NK-92 (cell line): ENCODE measurements around the gene VKORC1.

Source experiments
- DNase-seq: peaks from one replicate; lab custom pipeline; 2025; ENCODE audit not compliant: unreplicated experiment; lab: John Stamatoyannopoulos, UW

The VKORC1 gene

DNA sequence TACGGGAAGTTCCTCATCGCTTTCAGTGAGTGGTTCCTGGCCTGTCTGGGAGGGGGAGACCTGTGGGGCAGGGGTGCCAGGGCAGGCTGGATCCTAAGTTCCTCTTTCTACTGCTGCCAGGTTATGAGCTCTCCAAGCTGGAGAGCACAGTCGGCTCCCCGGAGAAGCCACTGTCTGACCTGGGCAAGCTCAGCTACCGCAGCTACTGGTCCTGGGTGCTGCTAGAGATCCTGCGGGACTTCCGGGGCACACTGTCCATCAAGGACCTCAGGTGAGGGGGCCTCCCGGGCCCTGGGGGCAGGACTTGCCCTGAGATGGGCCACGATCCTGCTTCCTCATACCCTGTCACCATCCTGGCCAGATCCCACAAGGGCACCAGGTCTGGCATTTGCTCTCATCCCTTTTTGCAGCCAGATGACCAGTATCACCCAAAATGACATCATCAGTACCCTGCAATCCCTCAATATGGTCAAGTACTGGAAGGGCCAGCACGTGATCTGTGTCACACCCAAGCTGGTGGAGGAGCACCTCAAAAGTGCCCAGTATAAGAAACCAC, 35.8 kb upstream of the VKORC1 start:
- DNase-seq, result no peak

DNA sequence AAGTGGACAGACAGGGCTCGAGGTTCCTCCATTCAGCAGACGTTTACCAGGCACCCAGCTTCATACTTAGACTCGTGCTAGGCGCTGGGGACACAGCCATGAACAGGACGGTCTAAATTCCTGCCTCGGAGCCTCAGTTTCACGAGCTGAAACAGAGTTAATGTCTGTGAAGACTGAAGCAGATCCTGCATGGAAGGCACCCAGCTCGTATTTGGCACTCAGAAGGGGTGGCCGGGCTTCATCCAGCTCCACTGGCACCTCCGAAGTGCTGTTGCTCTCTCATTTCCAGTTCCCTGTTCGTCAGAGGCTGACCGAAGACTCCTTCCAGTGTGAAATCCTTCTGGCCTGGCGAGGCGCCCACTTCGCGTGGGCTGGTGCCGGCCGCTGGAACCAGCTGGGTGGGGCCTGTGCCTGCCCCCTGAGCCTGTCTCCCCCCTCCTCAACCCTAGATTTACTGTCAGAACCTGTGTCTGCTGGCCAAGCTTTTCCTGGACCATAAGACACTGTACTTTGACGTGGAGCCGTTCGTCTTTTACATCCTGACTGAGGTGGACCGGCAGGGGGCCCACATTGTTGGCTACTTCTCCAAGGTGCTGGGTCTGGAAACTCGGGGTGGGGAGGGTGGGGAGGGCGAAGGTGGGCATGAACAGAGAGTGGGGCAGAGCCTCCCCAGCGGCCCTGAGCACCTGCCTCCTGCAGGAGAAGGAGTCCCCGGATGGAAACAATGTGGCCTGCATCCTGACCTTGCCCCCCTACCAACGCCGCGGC, 35.2 kb upstream of the VKORC1 start:
- DNase-seq, result no peak

DNA sequence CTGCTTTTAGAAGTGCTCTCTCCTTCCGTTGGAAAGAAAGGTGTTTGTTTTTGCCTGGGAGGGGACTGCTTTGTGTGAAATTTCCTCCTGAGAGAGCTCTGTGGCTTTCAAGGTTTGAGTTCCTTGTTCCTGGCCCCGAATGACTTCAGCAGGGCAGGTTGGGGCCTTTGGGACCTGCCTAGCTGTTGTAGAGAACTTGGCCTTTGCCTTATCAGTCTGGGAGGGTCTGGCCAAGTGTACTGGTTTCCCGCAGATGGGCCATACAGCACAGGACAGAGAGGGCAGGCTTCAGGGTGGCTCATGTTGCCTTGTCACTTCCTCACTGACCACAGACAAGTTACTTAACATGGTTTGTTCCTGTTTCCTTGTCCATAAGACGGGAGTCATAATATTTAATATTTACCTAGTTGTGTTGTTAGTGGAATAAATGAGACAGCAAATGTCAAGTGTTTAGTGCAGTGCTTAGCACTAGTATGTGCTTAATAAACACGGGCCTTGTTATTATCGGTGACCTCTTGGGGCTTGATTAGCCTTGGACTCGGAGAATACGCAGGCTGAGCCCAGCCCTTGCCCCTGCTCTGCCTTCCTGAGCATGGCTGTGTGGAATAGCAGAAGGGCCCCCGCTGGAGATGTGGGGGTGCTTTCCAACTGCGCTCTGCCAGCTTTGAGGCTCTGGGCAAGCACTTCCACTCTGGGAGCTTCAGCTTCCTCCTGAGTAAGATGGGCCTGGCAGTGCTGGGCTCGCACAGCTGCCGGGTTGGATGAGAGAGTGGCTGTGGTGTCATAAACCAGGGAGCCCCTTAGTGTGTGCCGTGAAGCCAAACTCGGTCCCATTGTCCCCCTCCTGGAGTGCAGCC, 34.3 kb upstream of the VKORC1 start:
- DNase-seq, result no peak

DNA sequence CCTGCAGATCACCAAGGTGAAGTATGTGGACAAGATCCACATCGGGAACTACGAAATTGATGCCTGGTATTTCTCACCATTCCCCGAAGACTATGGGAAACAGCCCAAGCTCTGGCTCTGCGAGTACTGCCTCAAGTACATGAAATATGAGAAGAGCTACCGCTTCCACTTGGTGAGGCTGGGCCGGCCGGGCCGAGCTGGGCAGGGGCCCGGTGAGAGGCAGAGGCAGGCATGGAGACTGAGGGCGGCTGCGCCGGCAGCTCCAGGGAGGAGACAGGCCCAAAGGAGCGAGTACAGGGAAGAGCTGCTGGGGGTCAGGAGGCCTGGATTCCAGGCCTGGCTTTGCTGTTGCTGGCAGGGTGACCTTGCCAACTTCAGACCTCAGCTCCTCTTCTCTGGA, 32.6 kb upstream of the VKORC1 start:
- no peak for DNase-seq

DNA sequence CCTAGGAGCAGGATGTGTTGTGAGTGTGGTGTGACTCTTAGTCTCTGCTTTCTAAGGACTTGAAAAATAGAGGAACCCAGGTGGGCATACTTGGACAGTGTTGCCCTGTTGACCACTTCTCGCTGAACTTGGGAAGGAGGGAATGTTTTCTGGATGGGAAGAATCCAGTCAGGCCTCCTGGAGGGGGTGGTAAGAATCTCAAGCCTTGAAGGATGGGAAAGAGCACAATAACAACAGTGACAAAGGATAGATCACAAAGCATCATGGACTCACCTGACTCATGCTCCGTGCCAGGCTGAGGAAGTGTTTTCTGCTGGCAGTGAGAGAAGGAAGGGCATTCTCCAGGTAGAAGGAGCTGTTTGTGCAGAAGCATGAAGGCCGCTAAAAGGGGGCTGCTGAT, 31.2 kb upstream of the VKORC1 start:
- no peak for DNase-seq

DNA sequence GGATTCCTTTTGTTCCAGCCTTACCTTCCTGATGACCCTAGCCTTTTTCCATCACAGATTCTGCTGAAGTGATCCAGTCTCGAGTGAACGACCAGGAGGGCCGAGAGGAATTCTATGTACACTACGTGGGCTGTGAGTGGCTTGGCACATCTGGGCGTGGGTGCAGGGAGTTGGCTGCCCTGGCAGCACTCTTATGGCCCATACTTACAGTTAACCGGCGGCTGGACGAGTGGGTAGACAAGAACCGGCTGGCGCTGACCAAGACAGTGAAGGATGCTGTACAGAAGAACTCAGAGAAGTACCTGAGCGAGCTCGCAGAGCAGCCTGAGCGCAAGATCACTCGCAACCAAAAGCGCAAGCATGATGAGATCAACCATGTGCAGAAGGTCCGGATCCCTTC, 25.5 kb upstream of the VKORC1 start:
- no peak for DNase-seq

DNA sequence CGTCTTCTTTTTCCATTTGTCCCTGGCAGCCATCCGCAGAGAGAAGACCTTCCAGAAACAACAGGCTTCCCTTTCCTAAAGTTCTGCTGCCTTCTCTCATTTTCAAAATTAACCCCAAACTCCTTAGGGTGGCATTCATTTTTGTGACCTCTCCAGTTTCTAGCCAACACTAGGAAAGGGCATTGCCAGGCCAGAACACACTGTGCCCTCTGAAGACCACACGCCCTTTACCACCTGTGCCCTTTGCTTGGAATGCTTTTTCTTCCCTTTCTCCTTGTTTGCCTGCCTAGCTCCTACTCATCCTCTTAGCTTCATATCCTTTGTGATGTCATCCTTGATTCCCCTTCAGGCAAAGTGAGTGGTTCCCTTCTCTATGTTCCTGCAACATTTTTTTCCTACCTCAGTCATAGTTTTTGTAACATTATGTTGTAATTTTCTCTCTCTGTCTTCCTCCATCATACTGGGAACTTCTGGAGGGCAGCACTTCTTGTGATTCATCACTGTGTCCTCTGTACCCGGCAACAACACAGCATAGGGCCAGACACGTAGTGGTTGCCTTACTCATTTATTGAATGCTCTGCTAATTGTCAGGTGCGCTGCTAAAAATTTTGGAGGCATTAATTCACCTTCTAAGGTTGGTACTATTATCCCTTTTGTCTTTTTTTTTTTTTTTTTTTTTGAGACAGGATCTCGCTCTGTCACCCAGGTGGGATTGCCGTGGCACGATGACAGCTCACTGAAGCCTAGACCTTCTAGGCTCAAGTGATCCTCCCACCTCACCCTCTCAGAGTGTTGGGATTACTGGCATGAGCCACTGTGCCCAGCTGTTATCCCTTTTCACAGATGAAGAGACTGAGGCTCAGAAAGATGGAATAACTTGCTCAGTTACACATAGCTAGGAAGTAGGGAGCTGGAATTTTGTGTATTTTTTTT, 23.9 kb upstream of the VKORC1 start:
- DNase-seq, result no peak

DNA sequence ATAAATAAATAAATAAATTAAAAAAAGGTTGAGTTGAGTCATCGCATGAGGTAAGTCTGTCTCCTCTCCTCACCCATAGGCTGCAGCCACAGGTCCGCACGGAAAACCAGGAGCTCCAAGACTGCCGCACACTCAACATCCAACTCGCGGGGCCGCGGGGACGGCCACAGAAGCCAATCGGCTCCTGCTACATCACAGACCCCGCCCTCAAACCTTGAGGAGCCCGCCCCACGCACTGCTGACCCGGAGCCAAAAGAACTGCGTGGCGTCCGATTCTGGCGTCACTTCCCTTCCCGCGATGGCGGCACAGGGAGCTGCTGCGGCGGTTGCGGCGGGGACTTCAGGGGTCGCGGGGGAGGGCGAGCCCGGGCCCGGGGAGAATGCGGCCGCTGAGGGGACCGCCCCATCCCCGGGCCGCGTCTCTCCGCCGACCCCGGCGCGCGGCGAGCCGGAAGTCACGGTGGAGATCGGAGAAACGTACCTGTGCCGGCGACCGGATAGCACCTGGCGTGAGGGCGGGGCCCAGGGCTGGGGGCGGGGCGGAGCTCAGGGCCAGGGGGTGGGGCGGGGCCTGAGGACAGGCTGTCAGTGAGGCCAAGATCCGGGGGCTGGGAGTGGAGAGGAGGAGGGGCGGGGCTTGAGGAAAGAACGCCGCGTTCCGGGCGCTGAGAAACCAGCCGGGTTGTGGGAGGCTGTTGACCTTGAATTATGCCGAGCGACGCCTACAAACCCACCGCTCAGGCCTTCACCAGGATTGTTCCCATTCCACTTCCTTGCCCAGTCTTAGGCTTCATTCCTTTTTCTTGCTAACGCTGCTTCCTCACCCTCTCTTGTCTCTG, 23.0 kb upstream of the VKORC1 start, which contains the start of gene KAT8:
TSS of gene KAT8 (plus strand) at position 281 of the 839 bp plus-strand sequence. CDS start at position 299, 18 bp downstream.
- DNase-seq, result peak; percentile 81

DNA sequence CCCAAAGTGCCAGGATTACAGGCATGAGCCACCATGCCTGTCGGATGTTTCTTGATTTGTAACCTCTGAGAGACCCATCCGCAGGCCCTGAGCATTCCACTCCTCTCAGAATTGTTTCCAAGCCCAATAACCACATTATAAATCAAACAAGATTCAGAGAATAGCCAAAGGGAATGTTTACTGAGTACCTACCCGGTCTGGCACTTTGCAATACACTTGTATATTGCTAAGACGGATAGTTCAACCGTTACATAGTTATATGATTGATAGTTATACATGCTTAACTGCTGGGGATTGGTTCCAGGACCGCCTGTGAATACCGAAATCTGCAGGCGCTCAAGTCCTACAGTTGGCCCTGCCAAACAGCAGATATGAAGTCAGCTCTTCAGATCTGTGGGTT, 19.9 kb upstream of the VKORC1 start:
- no peak for DNase-seq

DNA sequence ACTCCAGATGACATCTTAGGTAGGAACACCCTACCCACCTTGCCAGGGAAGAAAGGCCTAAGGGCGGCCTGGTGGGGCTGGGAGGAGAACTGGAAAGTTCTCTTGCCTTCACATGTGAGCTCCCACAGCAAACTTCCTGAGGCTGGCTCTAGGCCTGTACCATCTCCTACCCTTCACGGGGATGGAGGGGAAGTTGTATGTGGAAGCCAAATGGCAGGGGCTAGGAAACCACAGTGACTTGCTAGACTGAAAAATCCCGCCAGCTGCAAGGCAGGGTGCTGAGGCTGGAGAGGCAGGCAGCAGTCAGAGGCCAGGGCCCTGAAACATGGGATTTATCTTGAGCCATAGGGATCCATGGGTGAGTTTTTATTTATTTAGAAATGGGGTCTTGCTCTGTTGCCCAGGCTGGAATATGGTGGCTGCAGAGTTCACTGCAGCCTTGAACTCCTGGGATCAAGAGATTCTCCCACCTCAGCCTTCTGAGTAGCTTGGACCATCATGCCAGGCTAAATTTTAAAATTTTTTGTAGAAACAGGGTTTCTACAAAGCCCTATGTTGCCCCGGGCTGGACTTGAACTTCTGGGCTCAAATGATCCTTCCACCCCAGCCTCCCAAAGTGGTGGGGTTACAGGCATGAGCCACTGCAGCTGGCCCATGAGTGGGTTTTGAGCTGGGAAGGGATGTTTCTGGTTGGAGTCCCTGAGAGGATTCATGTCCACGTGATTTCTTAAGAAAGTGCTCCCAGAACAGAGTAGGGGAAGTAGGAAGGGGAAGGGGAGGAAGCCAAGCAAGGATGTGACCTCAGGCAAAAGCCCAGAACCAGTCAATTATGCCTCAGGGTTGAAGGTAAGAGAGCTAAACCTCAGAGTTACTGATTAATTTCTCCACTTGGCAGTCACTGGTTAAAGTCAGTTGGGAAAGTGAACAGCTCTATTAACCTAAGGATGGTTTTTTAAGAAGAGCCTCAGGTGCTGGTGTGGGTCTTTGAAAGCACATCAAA, 18.8 kb upstream of the VKORC1 start:
- no peak for DNase-seq

DNA sequence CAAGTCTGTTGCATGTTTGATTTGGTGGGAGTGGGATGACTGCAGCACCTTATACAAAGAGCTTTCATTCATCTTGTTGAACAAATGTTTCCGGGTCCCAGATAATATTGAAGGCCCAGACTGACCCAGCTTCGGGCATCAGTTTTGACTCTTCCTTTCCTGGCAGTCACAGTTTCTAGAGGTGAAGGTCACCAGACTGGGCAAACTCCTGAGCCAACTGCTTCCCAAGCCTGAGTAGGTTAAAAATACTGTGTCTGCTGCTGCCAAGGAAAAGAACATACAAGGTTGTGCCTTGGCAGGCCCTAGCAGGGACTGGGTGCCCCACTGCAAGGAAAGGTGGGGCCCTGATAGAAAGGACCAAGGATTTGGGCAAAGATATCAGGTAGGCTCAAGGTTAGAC, 18.1 kb upstream of the VKORC1 start:
- DNase-seq, result no peak

DNA sequence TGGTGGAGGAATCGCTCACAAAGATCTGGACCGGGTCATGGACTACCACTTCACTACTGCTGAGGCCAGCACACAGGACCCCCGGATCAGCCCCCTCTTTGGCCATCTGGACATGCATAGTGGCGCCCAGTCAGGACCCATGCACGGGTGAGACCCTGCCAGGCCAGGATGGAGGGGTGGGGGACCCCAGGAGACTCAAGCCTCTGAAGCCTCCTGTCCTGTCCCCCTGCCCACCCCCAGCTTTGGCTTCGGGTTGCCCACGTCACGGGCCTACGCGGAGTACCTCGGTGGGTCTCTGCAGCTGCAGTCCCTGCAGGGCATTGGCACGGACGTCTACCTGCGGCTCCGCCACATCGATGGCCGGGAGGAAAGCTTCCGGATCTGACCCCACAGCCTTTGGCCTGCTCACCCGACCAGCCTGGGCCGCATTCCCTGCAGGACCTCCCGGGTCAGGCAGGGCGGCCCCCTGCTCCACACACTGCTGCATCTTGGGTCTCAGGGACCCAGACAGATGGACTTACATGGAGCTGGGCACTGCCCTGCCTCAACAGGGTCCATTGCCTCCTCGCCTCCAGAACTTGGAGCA, 17.4 kb upstream of the VKORC1 start:
- DNase-seq, result no peak

DNA sequence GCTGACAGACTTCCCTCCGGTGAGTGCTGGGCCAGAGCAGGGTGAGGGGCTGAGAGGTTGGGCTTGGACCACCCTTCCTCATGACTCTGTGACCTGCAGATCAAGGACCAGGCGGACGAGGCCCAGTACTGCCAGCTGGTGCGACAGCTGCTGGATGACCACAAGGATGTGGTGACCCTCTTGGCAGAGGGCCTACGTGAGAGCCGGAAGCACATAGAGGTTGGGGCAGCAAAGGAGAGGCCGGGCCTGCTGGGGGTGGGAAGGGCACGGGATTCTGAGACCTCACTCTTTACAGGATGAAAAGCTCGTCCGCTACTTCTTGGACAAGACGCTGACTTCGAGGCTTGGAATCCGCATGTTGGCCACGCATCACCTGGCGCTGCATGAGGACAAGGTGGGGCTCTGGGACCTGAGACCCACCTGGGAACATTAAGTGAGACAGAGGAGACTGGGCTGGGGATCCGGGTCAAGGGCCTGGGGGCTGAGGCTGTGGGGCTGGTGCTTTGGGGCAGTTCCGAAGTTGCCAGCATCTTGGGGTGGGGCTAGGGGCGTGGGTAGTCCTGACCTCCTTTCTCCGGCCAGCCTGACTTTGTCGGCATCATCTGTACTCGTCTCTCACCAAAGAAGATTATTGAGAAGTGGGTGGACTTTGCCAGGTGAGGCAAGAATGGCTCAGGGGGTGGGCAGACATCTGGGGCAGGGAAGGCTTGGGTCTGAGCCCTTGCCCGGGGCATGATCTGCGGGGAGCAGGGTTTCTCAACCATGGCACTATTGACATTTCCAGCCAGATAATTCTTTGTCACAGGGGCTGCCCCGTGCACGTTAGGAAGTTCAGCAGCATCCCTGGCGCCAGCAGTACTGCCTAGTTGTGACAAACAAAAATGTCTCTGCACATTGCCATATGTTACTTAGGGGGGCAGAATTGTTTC, 15.8 kb upstream of the VKORC1 start:
- DNase-seq, result no peak

DNA sequence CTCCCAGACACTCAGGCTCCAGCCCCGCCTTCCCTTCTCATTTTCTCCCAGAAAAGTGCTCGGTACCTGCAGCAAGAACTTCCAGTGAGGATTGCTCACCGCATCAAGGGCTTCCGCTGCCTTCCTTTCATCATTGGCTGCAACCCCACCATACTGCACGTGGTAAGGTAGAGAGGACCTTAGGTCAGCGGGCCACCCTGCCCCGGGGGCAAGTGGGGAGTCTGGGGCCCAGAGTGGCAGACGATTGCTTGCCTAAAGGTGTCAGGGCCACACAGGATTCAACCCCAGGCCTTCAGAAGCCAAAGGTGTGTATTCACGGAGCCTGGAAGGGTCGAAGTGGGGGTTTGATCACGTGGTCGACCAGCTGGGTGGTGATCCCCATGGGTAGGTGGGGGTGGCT, 15.0 kb upstream of the VKORC1 start:
- no peak for DNase-seq

DNA sequence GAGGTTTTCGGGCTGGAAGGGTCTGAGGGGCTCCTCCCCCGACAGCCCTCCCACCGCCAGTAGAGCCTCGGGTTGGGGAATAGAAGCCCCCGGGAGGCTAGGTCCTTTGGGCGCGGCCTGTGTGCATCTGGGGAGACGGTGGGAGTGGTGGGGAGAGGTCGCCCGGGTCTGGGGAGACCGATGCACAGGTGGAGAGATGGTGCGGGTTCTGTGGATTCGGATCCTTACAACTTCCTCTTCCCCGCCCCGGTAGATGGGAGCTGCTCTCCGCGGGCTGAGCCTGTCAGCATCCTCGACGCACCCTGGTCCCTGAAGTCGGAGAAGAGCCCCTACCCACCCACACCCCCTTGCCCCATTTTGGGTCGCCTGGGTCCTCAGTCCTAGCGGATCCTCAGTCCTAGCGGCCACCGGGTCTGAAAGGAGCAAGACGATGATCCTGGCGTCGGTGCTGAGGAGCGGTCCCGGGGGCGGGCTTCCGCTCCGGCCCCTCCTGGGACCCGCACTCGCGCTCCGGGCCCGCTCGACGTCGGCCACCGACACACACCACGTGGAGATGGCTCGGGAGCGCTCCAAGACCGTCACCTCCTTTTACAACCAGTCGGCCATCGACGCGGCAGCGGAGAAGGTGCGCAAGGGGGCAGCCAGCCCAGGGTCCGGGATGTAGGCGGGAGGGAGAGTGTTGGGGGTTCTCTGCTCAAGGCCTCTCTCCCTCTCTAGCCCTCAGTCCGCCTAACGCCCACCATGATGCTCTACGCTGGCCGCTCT, 14.4 kb upstream of the VKORC1 start:
- DNase-seq, result no peak

DNA sequence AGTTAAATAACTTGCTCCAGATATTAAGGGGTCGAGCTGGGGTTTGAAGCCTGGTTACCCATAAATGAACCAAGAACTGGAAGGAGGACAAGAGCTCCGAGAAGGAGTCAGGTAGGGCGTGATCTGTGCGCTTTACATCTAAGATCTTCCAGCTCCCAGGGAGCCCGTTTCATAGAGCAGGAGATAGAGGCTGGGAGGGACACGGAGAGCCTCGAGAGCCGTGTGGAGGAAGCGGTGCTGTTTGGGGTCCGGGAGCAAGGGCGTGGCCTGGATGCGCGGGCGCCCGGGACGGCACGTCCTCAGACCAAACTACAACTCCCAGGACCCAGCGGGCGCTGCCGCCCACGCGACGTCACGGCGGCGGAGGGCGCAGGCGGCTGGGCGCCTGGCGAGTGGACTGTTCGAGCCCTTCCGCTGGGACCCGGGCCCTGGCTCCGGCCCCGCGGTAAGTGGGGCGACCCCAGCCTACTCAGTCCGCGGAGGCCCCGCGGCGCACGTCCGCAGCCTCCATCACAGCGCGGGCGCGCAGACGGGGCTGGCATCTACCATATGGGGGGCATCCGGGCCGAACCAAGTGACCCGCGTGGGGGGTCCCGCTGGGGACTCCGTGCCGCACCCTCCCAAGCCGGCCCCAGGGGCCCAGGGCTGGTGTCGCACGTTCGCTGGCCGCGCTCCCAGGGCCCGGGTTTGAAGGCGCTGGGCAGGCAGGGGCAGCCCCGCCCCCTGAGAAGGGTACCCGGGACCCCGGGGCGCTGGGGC, 13.6 kb upstream of the VKORC1 start, which contains the start of gene BCKDK:
TSS of gene BCKDK (plus strand) at position 352 of the 759 bp plus-strand sequence. CDS start 838 bp downstream, outside the sequence.
- DNase-seq, result no peak
